HG03558 (cell line): ENCODE results near the gene BRD3.

Experiments
- ATAC-seq: cut with Tn5 transposase; IDR thresholded peaks from one replicate; pipeline ENCODE4 v1.9.1; 2021; ENCODE audit warnings: moderate number of reproducible peaks; ENCODE audit not compliant: unreplicated experiment; ENCODE audit errors: extremely low read depth

BRD3 gene

DNA sequence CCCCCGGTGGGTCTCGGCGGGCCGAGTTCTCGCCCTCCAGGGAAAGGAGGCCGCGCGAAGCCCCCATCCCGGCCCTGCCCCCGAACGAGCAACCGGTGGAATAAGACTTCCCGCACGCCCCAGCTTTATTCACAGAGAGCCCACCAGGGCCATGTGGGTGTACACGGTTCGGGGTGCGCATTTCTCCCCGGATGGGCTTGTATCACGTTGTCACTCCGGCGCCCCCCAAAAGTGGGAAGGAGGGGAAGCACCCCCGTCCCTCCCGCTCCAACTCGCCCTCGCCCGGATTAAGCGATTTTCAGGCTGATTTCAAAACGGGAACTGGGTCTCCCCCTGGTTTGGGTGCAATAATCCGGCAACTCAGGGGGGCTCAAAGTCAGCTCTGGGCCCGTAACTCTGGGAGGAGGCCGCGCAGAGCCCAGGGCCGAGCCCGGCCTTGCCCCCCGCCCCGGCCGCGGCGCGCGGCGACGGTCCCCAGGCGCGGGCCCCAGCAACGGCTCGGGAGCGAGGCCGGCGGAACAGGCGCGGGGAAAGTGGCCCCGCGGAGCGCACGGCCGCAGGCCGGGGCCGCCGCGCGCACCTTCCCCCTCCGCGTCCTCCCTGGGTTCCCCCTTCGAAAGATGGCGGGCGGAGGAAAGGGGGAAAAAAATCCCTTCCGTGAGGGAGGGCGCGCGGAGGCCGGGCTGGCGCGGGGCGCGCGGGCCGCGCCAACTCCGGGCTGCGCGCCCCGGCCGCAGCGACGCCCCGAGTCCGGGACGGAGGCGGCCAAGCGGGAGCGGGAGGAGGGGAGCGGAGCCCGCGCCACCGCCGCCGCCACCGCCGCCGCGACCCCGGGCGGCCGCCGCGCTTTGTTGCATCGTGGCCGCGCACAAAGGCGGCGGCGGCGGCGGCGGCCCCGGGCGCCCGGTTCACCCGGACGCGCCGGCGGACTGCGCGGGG is 644 bp downstream of the BRD3 start:
- ATAC-seq, result peak; percentile 2

DNA sequence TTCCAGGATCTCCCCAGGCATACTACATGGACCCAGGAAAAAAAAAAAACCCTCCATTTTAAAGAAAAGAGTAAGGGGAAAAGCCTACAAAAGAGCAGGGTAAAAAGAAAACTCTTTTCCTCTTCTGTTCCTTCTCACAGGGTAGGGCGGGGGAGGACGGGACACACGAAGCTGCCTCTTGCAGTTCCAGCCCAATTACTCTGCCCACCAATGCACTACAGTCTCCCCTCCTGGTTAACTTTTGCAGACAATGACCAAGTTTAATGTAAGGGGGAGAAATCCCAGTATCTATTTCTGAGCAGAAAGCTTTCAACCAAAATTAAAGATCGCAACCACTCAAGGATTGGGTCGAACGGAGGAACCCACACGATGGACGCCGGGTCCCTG is 1.3 kb downstream of the BRD3 start:
- no peak for ATAC-seq

DNA sequence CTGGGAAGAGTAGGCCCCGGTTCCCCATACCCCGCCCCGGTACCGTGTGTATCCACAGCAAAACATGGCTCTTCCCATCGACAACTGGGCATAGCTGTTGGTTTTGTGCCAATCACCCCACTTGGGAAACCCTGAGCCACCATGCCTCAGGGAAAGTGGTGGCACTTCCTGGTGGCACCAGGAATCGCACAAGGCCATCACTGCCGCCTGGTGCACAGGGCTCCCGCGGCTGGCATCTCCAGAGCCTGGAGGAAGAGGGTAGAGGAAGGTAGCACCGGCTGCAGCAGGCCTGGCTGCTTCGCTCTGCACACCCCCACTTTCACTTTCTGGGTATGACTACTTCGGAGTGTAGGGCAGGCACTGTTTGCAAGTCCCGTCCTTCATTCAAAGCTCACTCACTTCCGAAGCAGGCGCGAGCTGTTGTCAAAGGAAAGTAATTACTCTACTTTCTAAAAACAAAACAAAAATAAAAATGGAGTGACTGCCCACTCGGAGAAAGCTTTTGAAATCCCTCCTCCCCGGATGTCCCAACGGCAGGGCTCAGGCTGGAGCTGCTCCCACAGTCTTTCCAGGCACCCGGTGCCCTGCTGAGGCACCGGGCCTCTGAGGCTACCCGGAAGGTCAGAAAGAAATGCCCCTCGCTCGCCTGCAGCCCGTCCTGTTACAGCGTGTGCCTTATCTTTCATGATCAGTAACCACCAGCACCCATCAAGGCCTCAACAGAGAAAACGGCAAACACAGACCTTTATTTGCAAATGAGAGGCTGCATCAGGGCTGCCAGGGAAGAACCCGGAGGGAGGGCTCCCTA is 2.0 kb downstream of the BRD3 start:
- no peak for ATAC-seq

DNA sequence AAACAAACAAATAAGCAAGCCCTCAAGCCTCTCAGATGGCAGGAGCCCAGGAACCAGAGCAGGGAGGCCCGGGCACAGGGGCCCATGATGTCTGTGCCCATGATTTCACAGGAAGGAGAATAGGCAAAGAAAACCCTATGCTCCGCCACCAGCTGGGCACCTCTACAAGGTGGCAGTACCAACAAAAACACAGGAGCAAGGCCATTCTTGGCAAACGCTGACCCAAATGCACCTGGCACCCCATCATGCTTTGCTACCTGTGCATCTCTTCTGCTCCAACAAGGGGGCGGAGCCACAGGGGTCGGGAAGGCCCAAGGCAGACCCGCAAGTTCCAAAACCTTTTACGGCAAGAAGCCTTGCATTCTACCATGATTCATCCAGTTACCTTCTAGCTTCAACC is 3.1 kb downstream of the BRD3 start:
- ATAC-seq, result no peak

- ATAC-seq, result no peak
Observed at GRCh38 chr9:134063571-134064450, 4.0 kb downstream of the BRD3 start.

DNA sequence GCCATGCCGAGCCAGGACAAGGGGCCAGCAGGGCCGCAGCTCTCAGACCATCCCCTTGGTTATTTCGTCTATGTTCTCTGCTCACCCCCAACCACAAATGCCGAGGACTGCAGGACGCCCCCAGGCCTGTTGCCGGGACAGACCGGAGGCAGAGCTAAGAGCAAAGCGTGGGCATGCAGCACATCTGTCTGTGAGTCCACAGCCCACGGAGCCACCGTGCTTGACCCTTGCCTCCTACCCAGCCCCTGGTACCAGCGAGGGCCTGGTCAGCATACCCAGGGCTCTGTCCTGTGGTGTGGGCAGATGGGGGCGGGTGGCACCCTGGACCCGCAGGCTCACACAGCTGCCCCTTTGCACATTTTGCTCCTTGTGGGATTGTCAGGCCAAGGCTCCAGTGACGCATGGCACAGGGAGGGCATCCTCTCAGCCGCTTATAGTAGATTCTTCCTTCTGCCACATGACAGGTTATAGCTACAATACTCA is 4.7 kb downstream of the BRD3 start:
- ATAC-seq, result no peak

DNA sequence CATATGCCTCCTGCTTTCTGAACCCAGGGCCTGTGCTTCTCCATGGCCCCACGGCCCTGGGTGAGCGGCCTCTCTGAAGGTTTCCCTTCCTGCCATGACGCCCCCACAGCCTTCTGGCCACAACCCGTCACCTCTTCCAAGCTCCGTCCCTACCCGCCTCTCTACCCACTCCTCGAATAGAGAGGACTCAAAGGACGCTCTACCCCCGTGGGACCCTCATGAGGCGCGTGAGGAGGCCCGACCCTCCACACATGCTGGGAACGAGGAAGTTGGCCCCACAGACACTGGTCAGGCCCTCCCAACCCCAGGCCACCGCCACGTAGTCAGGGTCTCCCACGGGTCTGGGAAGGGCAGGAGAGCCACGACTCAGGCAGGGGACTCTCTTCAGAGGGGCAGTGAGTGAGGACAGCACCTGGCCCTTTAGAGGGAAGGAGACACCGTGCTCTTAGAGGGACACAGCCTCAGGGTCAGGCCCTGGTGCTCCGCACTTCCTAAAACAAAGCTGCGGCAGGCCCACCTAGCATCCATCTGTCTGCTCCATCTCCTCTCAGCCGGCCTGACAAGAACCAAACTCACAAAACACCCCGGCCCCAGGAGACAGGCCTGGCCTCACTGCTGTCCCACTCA is 5.3 kb downstream of the BRD3 start:
- ATAC-seq, result no peak

- no peak for ATAC-seq
Observed at GRCh38 chr9:134061688-134062371, 6.0 kb downstream of the BRD3 start.

DNA sequence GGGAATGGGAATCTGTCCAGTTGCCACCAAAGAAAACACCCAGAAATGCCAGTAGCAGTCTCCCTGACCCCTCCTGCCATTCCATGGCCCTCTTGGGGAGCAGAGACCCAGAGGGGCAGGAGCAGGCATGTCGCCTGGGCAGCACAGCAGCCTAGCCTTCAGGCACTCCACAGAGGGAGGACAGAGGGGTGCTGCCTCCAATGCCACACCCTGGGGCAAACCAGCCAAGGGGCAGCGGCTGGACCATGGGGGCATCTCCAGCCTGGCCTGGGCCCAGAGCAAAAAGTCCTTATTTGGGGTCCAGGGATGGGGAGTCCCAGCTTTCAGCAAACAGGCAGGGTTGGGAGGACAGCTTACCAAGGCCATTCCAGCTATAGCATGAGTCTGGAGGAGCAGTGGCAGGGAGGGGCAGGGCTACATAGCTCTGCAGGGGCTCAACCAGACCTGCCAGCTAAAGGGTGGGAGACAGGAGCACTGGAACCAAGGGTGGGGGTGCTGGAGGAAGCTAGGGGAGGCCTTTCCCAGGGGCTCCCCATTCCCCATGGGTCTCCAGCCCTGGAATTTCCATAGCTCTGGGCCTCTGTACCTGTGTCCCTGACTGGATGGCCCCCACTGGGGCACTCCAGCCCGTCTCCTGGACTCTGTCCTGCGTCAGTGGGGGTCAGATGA is 6.7 kb downstream of the BRD3 start:
- ATAC-seq, result no peak

- ATAC-seq, result no peak
Observed at GRCh38 chr9:134060546-134060945, 7.3 kb downstream of the BRD3 start.

- peak; percentile 42 for ATAC-seq
Observed at GRCh38 chr9:134059661-134060395, 8.0 kb downstream of the BRD3 start.

GRCh38 chr9:134059188-134059641 is 8.6 kb downstream of the BRD3 start:
- ATAC-seq, result no peak

GRCh38 chr9:134058716-134059115 is 9.1 kb downstream of the BRD3 start:
- ATAC-seq, result no peak

- ATAC-seq, result no peak
Observed at GRCh38 chr9:134057751-134058701, 9.8 kb downstream of the BRD3 start.

- no peak for ATAC-seq
Observed at GRCh38 chr9:134057307-134057657, 10.5 kb downstream of the BRD3 start.

GRCh38 chr9:134056483-134057306 is 11.1 kb downstream of the BRD3 start:
- no peak for ATAC-seq
